ENCODE data around the gene NAV2. TPM values are rescaled to one million over a fixed set of nuclear protein-coding genes. Genes with fewer than 3 reads are reported as not detected.

Gene NAV2
- total RNA-seq, 1 donor from 2014 or later = 11.1 TPM

GRCh38 chr11:20038412-20038811 lies 325.8 kb downstream of the NAV2 start:
- H3K36me3 ChIP-seq (ENCODE audit: control insufficient read depth, insufficient read depth, low read length) = peaks cover 29% of the 10 kb centered on the region

GRCh38 chr11:20038972-20039371 lies 326.3 kb downstream of the NAV2 start:
- H3K36me3 ChIP-seq (ENCODE audit: control insufficient read depth, insufficient read depth, low read length) = peaks cover 32% of the 10 kb centered on the region
- DNase-seq (ENCODE audit: low read depth) = no peak
- FAIRE-seq = no peak

More at GRCh38 chr11:20038412-20038811, 325.8 kb downstream of the NAV2 start:
- DNase-seq (ENCODE audit: low read depth) (no peak), FAIRE-seq (no peak)
- H3K27me3 ChIP-seq (ENCODE audit: control insufficient read depth, insufficient read depth, low read length) = no peaks in the 10 kb centered on the region
- no peak overlapping the region for H3K4me3 ChIP-seq (ENCODE audit: low read depth, low read length)
- no peak for TF ChIP-seq CTCF (IDR thresholded peaks at IDR 0.05; ENCODE audit: insufficient read depth, low read length, severe bottlenecking)

GRCh38 chr11:20041499-20041898 lies 328.9 kb downstream of the NAV2 start:
- no peaks in the 10 kb centered on the region for H3K27me3 ChIP-seq (ENCODE audit: control insufficient read depth, insufficient read depth, low read length)
- FAIRE-seq (no peak), DNase-seq (ENCODE audit: low read depth) (no peak)
- no peak overlapping the region for H3K4me3 ChIP-seq (ENCODE audit: low read depth, low read length)
- peaks cover 38% of the 10 kb centered on the region for H3K36me3 ChIP-seq (ENCODE audit: control insufficient read depth, insufficient read depth, low read length)
- no peak for TF ChIP-seq CTCF (IDR thresholded peaks at IDR 0.05; ENCODE audit: insufficient read depth, low read length, severe bottlenecking)

More at GRCh38 chr11:20038972-20039371, 326.3 kb downstream of the NAV2 start:
- no peak for TF ChIP-seq CTCF (IDR thresholded peaks at IDR 0.05; ENCODE audit: insufficient read depth, low read length, severe bottlenecking)
- Histone ChIP-seq H3K27me3 (ENCODE audit: control insufficient read depth, insufficient read depth, low read length) (no peaks in the 10 kb centered on the region), H3K4me3 (ENCODE audit: low read depth, low read length) (no peak overlapping the region)

GRCh38 chr11:20042045-20042639 lies 329.5 kb downstream of the NAV2 start:
- FAIRE-seq (no peak), DNase-seq (ENCODE audit: low read depth) (no peak)
- no peaks in the 10 kb centered on the region for H3K27me3 ChIP-seq (ENCODE audit: control insufficient read depth, insufficient read depth, low read length)
- H3K4me3 ChIP-seq (ENCODE audit: low read depth, low read length) = no peak overlapping the region
- no peak for TF ChIP-seq CTCF (IDR thresholded peaks at IDR 0.05; ENCODE audit: insufficient read depth, low read length, severe bottlenecking)
- peaks cover 38% of the 10 kb centered on the region for H3K36me3 ChIP-seq (ENCODE audit: control insufficient read depth, insufficient read depth, low read length)

GRCh38 chr11:20042811-20043341 lies 330.2 kb downstream of the NAV2 start:
- H3K36me3 ChIP-seq (ENCODE audit: control insufficient read depth, insufficient read depth, low read length) = peaks cover 38% of the 10 kb centered on the region
- FAIRE-seq = no peak
- H3K4me3 ChIP-seq (ENCODE audit: low read depth, low read length) = no peak overlapping the region
- TF ChIP-seq CTCF (IDR thresholded peaks at IDR 0.05; ENCODE audit: insufficient read depth, low read length, severe bottlenecking) = no peak
- DNase-seq (ENCODE audit: low read depth) = no peak
- H3K27me3 ChIP-seq (ENCODE audit: control insufficient read depth, insufficient read depth, low read length) = no peaks in the 10 kb centered on the region

- DNase-seq (ENCODE audit: low read depth) = no peak
- no peak for TF ChIP-seq CTCF (IDR thresholded peaks at IDR 0.05; ENCODE audit: insufficient read depth, low read length, severe bottlenecking)
- no peaks in the 10 kb centered on the region for H3K27me3 ChIP-seq (ENCODE audit: control insufficient read depth, insufficient read depth, low read length)
- no peak overlapping the region for H3K4me3 ChIP-seq (ENCODE audit: low read depth, low read length)
- FAIRE-seq = no peak
- peaks cover 31% of the 10 kb centered on the region for H3K36me3 ChIP-seq (ENCODE audit: control insufficient read depth, insufficient read depth, low read length)
These were observed 331.4 kb downstream of the NAV2 start for GRCh38 chr11:20043992-20044391.

All from bronchial epithelial cell (primary cell).